SU-DHL-6 (cell line): ENCODE data around the gene PACS1.

ENCODE experiments used
- CTCF ChIP-seq: fragments of 200-600 bp; sonication (generic); IDR thresholded peaks from one replicate; pipeline ENCODE4 v1.5.1; 2017; ENCODE audit warnings: antibody characterized with exemption, mild to moderate bottlenecking, low read length, moderate library complexity; ENCODE audit not compliant: insufficient read depth, poor library complexity, severe bottlenecking
- EZH2phosphoT487 ChIP-seq: fragments of 200-600 bp; sonication (generic), shearing (Covaris generic); conservative IDR thresholded peaks from 2 replicates; pipeline ENCODE4 v1.6.1; 2018; ENCODE audit warnings: mild to moderate bottlenecking, antibody characterized with exemption, low read length, moderate library complexity, mixed read lengths

- TF ChIP-seq CTCF (no peak), EZH2phosphoT487 (no peak)
Measured at GRCh38 chr11:66178183-66178582, 108.1 kb downstream of the PACS1 start.
